NCI-H1417 treated with DMSO at 0.1 percent for 48 hours (cell line): ENCODE results near the gene RNLS.
"Not testable (repeated sequence)": the region's sequence is repeated elsewhere in the genome, so short reads cannot be mapped to it uniquely, and the experiment has no call there.

Source experiments
- DNase-seq: peaks from one replicate; lab custom pipeline; 2025; lab: John Stamatoyannopoulos, UW

Gene RNLS

GRCh38 chr10:88386821-88387773, 196.0 kb downstream of the RNLS start:
- no peak for DNase-seq

GRCh38 chr10:88386204-88386788, 196.8 kb downstream of the RNLS start:
- no peak for DNase-seq

GRCh38 chr10:88385601-88386203, 197.4 kb downstream of the RNLS start:
- DNase-seq, result no peak

GRCh38 chr10:88383276-88383675, 199.8 kb downstream of the RNLS start:
- DNase-seq, result no peak

GRCh38 chr10:88382699-88383098, 200.4 kb downstream of the RNLS start:
- no peak for DNase-seq

GRCh38 chr10:88379575-88379974, 203.5 kb downstream of the RNLS start:
- no peak for DNase-seq

- DNase-seq, result no peak
Observed at GRCh38 chr10:88377510-88377909, 205.6 kb downstream of the RNLS start.

GRCh38 chr10:88374392-88375175, 208.5 kb downstream of the RNLS start:
- DNase-seq, result no peak

- no peak for DNase-seq
Observed at GRCh38 chr10:88372881-88373592, 210.1 kb downstream of the RNLS start.

- no peak for DNase-seq
Observed at GRCh38 chr10:88372051-88372715, 210.9 kb downstream of the RNLS start.

GRCh38 chr10:88370713-88371112, 212.4 kb downstream of the RNLS start:
- no peak for DNase-seq

- DNase-seq, result no peak
Observed at GRCh38 chr10:88366772-88367171, 216.3 kb downstream of the RNLS start.

- DNase-seq, result no peak
Observed at GRCh38 chr10:88361995-88362807, 220.9 kb downstream of the RNLS start.

- DNase-seq, result no peak
Observed at GRCh38 chr10:88361494-88361893, 221.6 kb downstream of the RNLS start.

- not testable (repeated sequence) for DNase-seq
Observed at GRCh38 chr10:88355750-88356149, 227.4 kb downstream of the RNLS start.

GRCh38 chr10:88347597-88348304, 235.4 kb downstream of the RNLS start:
- DNase-seq, result no peak

GRCh38 chr10:88347022-88347421, 236.1 kb downstream of the RNLS start:
- DNase-seq, result no peak

GRCh38 chr10:88346144-88346977, 236.8 kb downstream of the RNLS start:
- no peak for DNase-seq
